ENCODE data around the gene CIZ1.

- TF ChIP-seq, protein P1, sequence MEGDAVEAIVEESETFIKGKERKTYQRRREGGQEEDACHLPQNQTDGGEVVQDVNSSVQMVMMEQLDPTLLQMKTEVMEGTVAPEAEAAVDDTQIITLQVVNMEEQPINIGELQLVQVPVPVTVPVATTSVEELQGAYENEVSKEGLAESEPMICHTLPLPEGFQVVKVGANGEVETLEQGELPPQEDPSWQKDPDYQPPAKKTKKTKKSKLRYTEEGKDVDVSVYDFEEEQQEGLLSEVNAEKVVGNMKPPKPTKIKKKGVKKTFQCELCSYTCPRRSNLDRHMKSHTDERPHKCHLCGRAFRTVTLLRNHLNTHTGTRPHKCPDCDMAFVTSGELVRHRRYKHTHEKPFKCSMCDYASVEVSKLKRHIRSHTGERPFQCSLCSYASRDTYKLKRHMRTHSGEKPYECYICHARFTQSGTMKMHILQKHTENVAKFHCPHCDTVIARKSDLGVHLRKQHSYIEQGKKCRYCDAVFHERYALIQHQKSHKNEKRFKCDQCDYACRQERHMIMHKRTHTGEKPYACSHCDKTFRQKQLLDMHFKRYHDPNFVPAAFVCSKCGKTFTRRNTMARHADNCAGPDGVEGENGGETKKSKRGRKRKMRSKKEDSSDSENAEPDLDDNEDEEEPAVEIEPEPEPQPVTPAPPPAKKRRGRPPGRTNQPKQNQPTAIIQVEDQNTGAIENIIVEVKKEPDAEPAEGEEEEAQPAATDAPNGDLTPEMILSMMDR (IDR thresholded peaks at IDR 0.05) = no peak
- TF ChIP-seq ZFX (IDR thresholded peaks at IDR 0.05; ENCODE audit: borderline replicate concordance) = no peak
These were observed 15.6 kb downstream of the CIZ1 start for GRCh38 chr9:128175726-128176125.

Measured in 22Rv1 (cell line).